Muscle layer of duodenum (tissue), 2 donors: ENCODE data around the gene STK17A.

Experiments used
- H3K27ac ChIP-seq: one replicate; pipeline ENCODE4 v1.7.0; 2013; ENCODE audit warnings: mild to moderate bottlenecking, low read length
- H3K27me3 ChIP-seq: one replicate; pipeline ENCODE4 v1.7.0; 2013; ENCODE audit warnings: low read depth, mild to moderate bottlenecking, control low read depth, low read length
- H3K36me3 ChIP-seq, 2 donors: one replicate each; pipeline ENCODE4 v1.7.0; 2013; ENCODE audit warnings: low read length in 2 of 2, control low read depth in 1 of 2, mild to moderate bottlenecking in 1 of 2; ENCODE audit not compliant: insufficient read depth in 2 of 2, control insufficient read depth in 1 of 2
- H3K4me1 ChIP-seq, 2 donors: one replicate each; pipeline ENCODE4 v1.7.0; 2013; ENCODE audit warnings: low read length in 2 of 2, mild to moderate bottlenecking in 2 of 2, control low read depth in 1 of 2, moderate library complexity in 1 of 2; ENCODE audit not compliant: insufficient read depth in 2 of 2, control insufficient read depth in 1 of 2
- H3K4me3 ChIP-seq, 2 donors: one replicate each; pipeline ENCODE4 v1.7.0; 2013; ENCODE audit warnings: low read length in 2 of 2, low read depth in 1 of 2, mild to moderate bottlenecking in 1 of 2
- H3K9me3 ChIP-seq, 2 donors: one replicate each; pipeline ENCODE4 v1.7.0; 2013; ENCODE audit warnings: low read length in 2 of 2, control low read depth in 1 of 2, mild to moderate bottlenecking in 1 of 2; ENCODE audit not compliant: control insufficient read depth in 1 of 2
- donor health status: healthy.

STK17A gene

DNA sequence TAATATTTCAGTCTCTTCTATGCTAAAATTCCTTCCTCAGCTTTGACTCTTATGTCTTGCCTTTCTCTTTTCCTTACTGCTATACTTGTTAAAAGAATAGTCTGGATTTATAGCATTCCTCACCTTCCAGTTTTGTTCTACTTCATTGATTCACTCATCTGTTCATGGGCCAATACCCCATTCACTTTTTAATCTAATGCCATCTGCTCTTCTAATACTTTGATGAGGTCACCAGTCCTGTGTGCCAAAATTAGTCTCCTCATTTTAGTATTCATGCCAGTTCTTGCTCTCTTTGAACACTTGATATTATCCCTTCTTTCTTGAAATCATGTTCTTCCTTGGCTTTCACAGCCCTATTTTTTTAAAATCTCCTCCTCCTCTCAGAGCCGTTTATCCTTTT is 19.3 kb downstream of the STK17A start:
- Histone ChIP-seq H3K4me1 (peaks cover 0 to 5% of the 10 kb centered on the region in 2 donors), H3K4me3 (no peak overlapping the region), H3K36me3 (peaks cover 1 to 9% of the 10 kb centered on the region in 2 donors), H3K9me3 (no peaks in the 10 kb centered on the region), H3K27ac (no peak overlapping the region), H3K27me3 (no peaks in the 10 kb centered on the region)

DNA sequence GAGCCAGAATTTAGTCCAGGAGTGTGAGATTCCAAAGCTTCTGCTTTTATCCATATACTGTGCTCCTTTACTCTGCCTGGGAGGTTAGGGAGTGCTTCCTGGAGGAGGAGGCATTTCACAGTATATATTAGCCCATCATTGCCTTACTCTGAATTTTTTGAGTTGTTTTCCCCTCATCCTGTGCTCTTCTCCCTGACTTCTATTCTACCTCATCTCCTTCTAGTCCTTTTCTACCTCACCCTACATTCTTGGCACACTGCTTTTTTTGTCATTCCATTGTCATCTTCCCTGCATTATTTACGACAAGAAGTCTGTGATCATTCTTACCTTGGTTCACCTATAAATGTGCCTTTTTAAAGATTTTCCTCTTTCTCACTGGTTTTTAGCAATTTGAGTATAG is 21.3 kb downstream of the STK17A start:
- no peaks in the 10 kb centered on the region for H3K27me3 ChIP-seq
- no peak overlapping the region for H3K4me3 ChIP-seq
- H3K36me3 ChIP-seq: peaks cover 0 to 6% of the 10 kb centered on the region in 2 donors
- no peak overlapping the region for H3K27ac ChIP-seq
- peaks cover 0 to 5% of the 10 kb centered on the region in 2 donors for H3K4me1 ChIP-seq
- H3K9me3 ChIP-seq: no peaks in the 10 kb centered on the region

DNA sequence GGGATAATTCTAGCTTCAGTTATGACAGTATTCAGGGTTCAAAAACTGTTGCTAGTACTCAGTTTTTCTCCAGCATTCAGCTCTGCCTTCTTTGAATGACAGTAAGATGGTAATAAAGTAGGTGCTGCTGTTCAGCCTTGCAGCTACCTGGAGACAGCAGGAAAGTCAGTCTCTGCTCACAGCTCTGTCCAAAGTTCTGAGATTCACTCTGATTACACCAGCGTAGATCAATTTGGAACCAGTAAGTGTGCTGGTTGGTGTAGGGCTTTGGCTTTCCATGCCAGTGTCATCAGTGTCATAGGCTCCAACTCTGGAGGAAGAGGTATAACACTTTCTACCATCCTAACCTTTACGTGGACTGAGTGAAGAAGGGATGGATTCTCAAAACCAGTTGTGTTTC is 26.2 kb downstream of the STK17A start:
- H3K27me3 ChIP-seq: no peaks in the 10 kb centered on the region
- H3K4me3 ChIP-seq: no peak overlapping the region
- H3K9me3 ChIP-seq: no peaks in the 10 kb centered on the region
- peaks cover 8 to 22% of the 10 kb centered on the region in 2 donors for H3K4me1 ChIP-seq
- peaks cover 0 to 12% of the 10 kb centered on the region in 2 donors for H3K36me3 ChIP-seq
- no peak overlapping the region for H3K27ac ChIP-seq

DNA sequence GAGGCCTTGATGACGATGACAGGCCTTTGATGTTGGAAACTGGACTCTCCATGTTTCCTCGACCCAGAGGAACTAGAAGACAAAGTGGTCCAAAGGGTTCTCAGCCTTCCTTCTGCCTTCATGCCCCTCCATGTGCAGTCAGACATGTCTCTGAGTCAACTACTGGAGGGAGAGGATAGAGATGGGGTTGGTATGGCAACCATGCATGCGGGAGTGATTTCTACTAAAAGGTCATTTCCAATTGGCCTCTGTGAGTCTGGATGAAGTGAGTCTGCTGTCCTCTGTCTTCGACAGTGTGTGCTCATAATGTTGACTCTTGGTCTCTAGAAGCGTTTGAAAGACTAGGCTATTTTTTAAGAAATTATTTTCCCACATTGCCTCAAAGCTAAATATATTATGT is 29.2 kb downstream of the STK17A start:
- Histone ChIP-seq H3K4me1 (peaks cover 8 to 22% of the 10 kb centered on the region in 2 donors), H3K36me3 (peaks cover 0 to 12% of the 10 kb centered on the region in 2 donors), H3K9me3 (no peaks in the 10 kb centered on the region), H3K4me3 (no peak overlapping the region), H3K27me3 (no peaks in the 10 kb centered on the region), H3K27ac (no peak overlapping the region)

DNA sequence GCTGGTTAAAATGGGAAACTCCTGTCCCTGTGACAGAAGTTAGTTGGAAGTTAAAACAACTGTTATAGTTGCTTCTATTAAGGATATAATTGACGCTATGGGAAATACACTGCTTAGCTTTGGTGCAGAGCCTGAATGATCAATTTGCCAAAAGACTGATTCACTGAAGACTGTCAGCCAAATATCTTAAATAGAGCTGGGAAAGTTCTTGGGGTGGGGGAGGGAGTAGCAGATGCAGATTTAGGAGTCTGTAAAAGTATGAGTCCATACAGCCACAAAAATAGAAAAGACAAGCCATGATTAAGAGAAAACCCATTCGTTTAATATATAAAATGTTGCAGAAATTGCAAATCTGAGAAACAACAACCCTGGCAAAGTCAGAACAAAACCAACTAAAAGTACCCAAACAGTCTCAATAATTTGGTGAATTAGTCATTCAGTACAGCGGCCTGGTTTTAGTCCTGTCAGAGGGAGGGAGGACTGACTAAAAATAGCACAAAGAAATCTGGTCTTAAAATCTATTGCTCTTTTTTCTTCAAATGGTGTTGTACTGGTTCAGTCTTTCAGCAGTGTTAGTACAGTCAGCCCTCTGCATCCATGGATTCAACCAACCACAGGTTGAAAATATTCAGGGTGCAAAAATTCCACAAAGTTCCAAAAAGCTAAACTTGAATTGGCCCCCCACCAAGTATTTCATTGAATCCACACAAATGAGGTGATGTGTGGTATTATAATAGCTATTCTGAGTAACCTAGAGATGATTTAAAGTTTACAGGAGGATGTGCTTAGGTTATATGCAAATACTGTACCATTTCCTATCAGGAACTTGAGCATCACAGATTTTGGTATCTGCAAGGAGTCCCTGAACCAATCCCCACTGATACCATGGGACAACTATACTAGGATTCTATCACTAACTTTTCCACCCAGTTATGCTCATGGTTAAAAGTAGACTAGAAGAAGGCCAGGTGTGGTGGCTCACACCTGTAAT is 30.0 kb downstream of the STK17A start:
- Histone ChIP-seq H3K27me3 (no peaks in the 10 kb centered on the region), H3K4me3 (no peak overlapping the region), H3K4me1 (peaks cover 8 to 22% of the 10 kb centered on the region in 2 donors), H3K27ac (no peak overlapping the region), H3K9me3 (no peaks in the 10 kb centered on the region), H3K36me3 (peaks cover 1 to 12% of the 10 kb centered on the region in 2 donors)

DNA sequence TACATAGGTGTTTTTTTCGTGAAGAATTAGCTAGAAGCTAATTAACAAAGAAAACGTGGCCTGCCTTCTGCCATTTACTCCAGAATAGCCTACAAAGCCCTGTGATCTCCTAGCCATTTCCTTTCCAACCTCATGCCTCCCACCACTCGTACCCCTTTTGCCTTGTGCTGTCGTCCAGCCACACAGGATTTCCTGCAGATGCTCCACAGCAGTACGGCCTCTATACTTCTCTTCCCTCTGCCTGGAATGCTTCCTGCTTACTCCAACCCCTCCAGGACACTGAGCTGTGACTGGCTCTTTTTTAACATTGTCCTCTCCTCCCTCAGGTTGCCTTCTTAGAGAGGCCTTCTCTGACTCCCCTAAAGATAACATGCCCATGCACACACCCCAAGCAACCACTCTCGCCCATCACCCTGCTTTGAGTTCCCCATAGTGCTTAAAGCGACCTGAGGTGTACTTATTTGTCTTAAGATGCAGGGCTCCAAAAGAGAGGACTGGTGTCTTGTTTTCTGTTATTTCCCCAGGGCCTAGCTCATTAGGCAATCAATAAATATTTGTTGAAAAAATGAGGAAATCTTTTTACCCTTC is 32.7 kb downstream of the STK17A start:
- H3K27ac ChIP-seq: no peak overlapping the region
- H3K4me3 ChIP-seq: no peak overlapping the region
- H3K27me3 ChIP-seq: no peaks in the 10 kb centered on the region
- H3K36me3 ChIP-seq: peaks cover 8 to 19% of the 10 kb centered on the region in 2 donors
- peaks cover 8 to 22% of the 10 kb centered on the region in 2 donors for H3K4me1 ChIP-seq
- H3K9me3 ChIP-seq: no peaks in the 10 kb centered on the region

DNA sequence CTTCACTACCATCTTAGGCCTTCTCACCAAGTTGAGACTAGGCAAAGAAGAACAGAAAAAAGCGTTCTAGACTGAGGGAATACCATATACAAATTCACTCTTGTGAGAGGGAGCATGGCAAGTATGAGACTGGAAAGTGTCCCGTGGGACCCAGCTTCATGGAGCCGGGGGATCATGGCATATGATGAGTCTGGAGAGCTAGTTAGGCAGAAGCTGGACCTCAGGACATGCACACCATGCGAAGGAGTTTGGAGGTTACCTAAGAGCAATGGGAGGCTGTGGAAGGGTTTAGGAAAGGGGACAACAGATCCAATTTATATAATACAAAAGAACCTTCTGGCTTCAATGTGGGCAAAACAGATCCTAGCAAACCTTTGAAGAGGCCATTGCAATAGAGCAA is 34.1 kb downstream of the STK17A start:
- Histone ChIP-seq H3K36me3 (peaks cover 8 to 19% of the 10 kb centered on the region in 2 donors), H3K4me3 (no peak overlapping the region), H3K27ac (no peak overlapping the region), H3K27me3 (no peaks in the 10 kb centered on the region), H3K4me1 (peaks cover 5 to 15% of the 10 kb centered on the region in 2 donors), H3K9me3 (no peaks in the 10 kb centered on the region)

DNA sequence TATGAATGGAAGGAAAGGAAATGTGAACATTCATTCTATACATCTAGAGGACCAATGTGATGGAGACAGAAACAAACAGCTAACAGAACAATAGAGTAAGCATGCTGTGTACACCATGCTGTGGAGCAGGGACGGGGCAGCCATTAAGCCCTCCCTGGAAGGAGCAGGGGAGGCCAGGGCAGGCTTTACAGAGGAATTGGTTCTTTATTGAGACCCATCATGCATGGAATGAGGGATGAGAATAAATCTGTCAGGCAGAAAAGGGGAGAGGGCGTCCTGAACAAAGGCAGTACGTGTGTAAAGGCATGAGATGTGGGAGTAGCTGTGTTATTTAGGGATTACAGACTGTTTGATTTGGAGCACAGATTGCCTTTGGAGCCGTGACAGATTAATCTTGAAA is 35.2 kb downstream of the STK17A start:
- H3K27me3 ChIP-seq: no peaks in the 10 kb centered on the region
- peaks cover 8 to 19% of the 10 kb centered on the region in 2 donors for H3K36me3 ChIP-seq
- no peaks in the 10 kb centered on the region for H3K9me3 ChIP-seq
- H3K27ac ChIP-seq: no peak overlapping the region
- H3K4me3 ChIP-seq: no peak overlapping the region
- peaks cover 0 to 4% of the 10 kb centered on the region in 2 donors for H3K4me1 ChIP-seq

DNA sequence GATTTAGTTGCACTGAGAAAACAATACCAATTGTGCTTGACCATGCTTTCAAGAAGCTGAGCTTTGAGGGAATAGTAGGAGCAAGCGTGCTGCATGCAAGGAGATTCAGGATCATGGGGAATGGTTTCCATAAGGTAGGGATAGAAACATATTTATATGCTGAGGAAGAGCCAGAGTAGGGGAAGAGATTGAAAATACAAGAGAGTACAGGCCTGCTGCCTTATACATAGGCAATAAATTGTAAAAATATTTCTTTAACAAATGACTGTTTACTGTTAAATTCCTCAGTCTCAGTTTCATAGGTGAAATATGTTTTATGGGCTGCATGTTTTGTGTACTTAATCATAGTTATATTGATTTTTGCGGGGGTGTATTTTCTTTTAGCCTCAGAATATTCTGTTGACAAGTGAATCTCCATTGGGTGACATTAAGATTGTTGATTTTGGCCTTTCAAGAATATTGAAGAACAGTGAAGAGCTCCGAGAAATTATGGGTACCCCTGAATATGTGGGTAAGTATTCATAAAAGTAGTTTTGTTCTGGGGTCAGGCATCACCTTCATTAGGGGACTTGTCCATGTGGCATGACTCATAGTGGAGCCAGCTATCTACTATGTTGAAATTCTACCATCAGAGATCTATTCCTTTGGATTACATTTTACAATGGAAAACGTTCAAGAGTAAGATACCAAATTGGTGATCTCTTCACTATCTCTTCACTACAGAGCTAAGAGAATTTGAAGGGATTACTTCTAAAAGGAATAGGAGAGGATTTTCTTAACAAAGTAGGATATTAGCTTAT is 36.5 kb downstream of the STK17A start:
- H3K4me3 ChIP-seq: no peak overlapping the region
- peaks cover 13 to 21% of the 10 kb centered on the region in 2 donors for H3K36me3 ChIP-seq
- H3K4me1 ChIP-seq: no peaks in the 10 kb centered on the region
- H3K27ac ChIP-seq: no peak overlapping the region
- H3K9me3 ChIP-seq: no peaks in the 10 kb centered on the region
- H3K27me3 ChIP-seq: no peaks in the 10 kb centered on the region

DNA sequence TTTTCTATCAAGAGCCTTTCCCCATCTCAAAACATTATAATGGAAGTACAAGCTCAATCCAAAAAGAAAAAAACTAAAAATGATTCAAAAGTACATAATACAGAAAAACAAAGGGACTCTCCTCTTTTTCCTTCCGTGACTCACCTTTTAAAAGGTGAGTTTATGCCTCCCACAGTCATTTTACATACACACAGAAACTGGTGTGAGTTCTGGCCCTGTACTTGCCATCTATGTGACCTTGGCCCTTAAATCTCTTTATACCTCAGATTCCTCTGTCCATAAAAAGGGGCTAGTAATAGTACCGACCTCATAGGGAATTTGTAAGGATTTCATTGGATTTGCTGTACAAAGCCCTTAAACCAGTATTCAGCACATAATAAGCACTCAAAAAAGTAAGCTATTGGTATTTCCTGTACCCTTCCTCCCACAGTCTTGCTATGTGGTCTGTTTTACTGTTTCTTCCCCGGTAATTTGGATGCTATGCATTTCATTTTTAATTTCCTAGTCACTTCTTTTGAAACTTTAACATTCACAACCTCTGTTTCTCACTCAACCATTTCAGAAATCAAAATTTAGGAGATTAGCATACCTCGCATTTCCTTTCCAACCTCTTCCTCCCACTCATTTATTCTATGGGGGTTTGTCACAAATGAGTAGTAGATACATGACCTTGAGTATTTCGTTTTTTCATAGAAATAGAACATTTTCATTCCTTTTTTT is 39.0 kb downstream of the STK17A start:
- no peaks in the 10 kb centered on the region for H3K9me3 ChIP-seq
- no peak overlapping the region for H3K27ac ChIP-seq
- no peaks in the 10 kb centered on the region for H3K4me1 ChIP-seq
- H3K36me3 ChIP-seq: peaks cover 15 to 41% of the 10 kb centered on the region in 2 donors
- no peak overlapping the region for H3K4me3 ChIP-seq
- H3K27me3 ChIP-seq: no peaks in the 10 kb centered on the region
